ENCODE data around the gene NFKBIL1.

NFKBIL1 gene

GRCh38 chr6:31567531-31568370, 20.3 kb downstream of the NFKBIL1 start:
- no peak for DNase-seq

- DNase-seq: no peak
These were observed 21.1 kb downstream of the NFKBIL1 start for GRCh38 chr6:31568537-31568961.

- DNase-seq: no peak
These were observed 22.6 kb downstream of the NFKBIL1 start for GRCh38 chr6:31569861-31570536.

- no peak for DNase-seq
These were observed 24.9 kb downstream of the NFKBIL1 start, which contains the start of gene LTA for GRCh38 chr6:31572041-31572911. LTA (plus strand) TSS chr6:31572289; CDS start chr6:31572743, 454 bp downstream.

- DNase-seq: no peak
These were observed 26.1 kb downstream of the NFKBIL1 start for GRCh38 chr6:31573239-31574105.

GRCh38 chr6:31574106-31575061, 27.0 kb downstream of the NFKBIL1 start:
- no peak for DNase-seq

- DNase-seq: no peak
These were observed 28.0 kb downstream of the NFKBIL1 start, which contains the start of gene TNF for GRCh38 chr6:31575335-31575901. TNF (plus strand) TSS chr6:31575565; CDS start chr6:31575742, 177 bp downstream.

- DNase-seq: no peak
These were observed 28.7 kb downstream of the NFKBIL1 start for GRCh38 chr6:31575952-31576685.

GRCh38 chr6:31576897-31577578, 29.6 kb downstream of the NFKBIL1 start:
- DNase-seq: no peak

- no peak for DNase-seq
These were observed 30.2 kb downstream of the NFKBIL1 start for GRCh38 chr6:31577579-31577966.

GRCh38 chr6:31578184-31579118, 31.0 kb downstream of the NFKBIL1 start:
- no peak for DNase-seq

GRCh38 chr6:31579119-31579505, 31.7 kb downstream of the NFKBIL1 start:
- DNase-seq: no peak

GRCh38 chr6:31579546-31580437, 32.4 kb downstream of the NFKBIL1 start:
- DNase-seq: no peak

GRCh38 chr6:31580438-31580740, 33.0 kb downstream of the NFKBIL1 start:
- no peak for DNase-seq

- DNase-seq: peak; percentile 46
These were observed 33.5 kb downstream of the NFKBIL1 start for GRCh38 chr6:31580807-31581433.

- DNase-seq: no peak
These were observed 34.2 kb downstream of the NFKBIL1 start for GRCh38 chr6:31581434-31582229.
